AG09319 (cell line): Measurements from ENCODE around the gene CELA3B.
"Not testable (repeated sequence)": the region's sequence is repeated elsewhere in the genome, so short reads cannot be mapped to it uniquely, and the experiment has no call there.

Experiments
- DNase-seq: peaks from one replicate; pipeline ENCODE4 v3.0.0-alpha.2; 2010; ENCODE audit warnings: low read depth; ENCODE audit errors: extremely low read depth
- TF ChIP-seq, protein P1 (sequence below): IDR thresholded peaks from 2 replicates; pipeline ENCODE4 v1.5.1; 2011; ENCODE audit warnings: low read depth, mild to moderate bottlenecking, inconsistent platforms, low read length, moderate library complexity

Gene CELA3B

GRCh38 chr1:21983539-21983938, 6.7 kb downstream of the CELA3B start:
- DNase-seq: not testable (repeated sequence)

DNA sequence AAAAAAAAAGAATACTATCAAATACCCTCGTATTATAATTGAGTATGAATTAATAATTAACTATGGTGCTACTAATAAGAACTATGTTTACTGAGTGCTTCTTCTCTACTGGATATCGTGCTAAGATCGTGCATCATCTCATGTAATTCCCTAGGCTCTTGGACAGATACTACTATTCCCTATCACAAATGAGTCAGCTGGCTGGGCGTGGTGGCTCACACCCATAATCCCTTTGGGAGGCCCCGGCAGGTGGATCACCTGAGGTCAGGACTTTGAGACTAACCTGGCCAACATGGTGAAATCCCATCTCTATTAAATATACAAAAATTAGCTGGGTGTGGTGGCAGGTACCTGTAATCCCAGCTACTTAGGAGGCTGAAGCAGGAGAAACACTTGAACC, 9.1 kb downstream of the CELA3B start:
- DNase-seq: not testable (repeated sequence)

DNA sequence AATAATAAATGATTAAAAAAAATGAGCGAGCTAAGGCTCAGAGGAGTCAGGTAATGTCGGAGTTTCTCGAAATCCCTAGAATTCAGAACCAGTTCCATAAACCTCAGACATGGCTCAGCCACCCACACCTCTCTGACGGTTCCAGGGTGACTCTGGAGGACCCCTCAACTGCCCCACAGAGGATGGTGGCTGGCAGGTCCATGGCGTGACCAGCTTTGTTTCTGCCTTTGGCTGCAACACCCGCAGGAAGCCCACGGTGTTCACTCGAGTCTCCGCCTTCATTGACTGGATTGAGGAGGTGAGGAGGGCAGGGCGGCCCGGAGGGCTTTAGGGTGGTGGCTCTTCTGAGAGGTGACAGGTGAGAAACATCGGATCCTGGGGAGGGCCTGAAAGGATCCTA, 9.6 kb downstream of the CELA3B start:
- DNase-seq: not testable (repeated sequence)

DNA sequence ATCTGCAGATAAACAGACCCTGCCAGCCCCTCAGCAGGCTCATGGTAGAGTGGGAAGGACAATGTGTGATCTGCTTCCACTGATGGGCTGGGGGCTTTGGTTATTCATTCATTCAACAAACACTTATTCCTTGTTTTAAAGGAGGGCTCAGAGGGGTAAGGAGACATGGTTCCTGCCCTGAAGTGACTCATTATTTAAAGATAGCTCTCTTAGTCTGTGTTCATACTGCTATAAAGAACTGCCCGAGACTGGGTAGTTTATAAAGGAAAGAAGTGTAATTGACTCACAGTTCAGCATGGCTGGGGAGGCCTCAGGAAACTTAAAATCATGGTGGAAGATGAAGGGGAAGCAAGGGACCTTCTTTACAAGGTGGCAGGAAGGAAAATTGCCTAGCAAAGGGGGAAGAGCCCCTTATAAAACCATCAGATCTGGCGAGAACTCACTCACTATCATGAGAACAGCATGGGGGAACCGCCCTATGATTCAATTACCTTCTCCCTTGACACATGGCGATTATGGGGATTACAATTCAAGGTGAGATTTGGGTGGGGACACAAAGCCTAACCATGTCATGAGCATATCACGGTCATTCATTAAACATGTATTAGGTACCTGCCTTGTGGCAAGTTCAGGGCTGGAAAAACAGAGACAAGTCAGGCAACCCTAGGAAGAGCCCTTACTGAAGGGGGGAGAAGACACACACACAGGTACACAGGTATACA, 13.0 kb downstream of the CELA3B start:
- not testable (repeated sequence) for DNase-seq

DNA sequence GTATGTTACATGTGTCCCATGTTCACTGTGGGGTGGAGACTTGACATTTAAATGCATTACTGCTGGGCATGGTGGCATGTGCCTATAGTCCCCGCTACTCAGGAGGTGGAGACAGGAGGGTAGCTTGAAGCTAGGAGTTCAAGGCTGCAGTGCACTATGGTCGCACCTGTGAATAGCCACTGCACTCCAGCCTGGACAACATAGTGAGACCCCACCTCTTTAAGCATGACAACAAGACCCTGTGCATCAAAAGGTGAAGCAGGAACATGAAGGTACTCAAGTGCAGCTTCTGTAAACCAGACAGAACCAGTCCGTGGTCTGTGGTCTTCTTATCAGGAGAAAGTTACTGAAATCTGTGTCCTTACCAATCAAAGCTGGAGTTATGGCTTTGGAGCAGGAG, 15.4 kb downstream of the CELA3B start:
- not testable (repeated sequence) for DNase-seq

GRCh38 chr1:21994716-21995115, 17.9 kb downstream of the CELA3B start:
- DNase-seq: not testable (repeated sequence)

GRCh38 chr1:21996663-21996970, 19.8 kb downstream of the CELA3B start:
- DNase-seq: not testable (repeated sequence)

- DNase-seq: not testable (repeated sequence)
These were observed 21.2 kb downstream of the CELA3B start for GRCh38 chr1:21997891-21998623.

- not testable (repeated sequence) for DNase-seq
These were observed 21.9 kb downstream of the CELA3B start for GRCh38 chr1:21998624-21999294.

GRCh38 chr1:21999645-22000044, 22.8 kb downstream of the CELA3B start:
- DNase-seq: not testable (repeated sequence)

DNA sequence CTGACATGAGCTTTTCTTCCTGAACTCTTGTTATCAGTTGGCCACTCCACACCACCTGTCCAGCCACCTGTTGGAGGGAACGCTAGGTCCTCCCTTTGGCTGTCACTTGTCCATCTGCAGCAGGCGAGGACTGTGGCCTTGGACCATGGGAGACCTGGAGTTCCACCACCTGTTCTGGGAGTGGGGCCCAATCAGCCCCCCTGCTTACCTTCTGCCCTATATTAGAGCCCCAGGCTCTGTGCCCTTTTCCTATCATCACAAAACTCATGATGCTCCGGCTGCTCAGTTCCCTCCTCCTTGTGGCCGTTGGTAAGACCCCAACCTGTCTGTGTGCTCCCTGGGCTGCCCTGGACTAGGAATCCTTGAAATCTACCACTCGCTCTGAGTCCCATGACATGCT, 24.6 kb downstream of the CELA3B start, which contains the start of gene CELA3A:
Gene CELA3A (plus strand): TSS at position 249 of the 400 bp plus-strand sequence. CDS start 18 bp downstream, at position 267.
- TF ChIP-seq, protein P1, sequence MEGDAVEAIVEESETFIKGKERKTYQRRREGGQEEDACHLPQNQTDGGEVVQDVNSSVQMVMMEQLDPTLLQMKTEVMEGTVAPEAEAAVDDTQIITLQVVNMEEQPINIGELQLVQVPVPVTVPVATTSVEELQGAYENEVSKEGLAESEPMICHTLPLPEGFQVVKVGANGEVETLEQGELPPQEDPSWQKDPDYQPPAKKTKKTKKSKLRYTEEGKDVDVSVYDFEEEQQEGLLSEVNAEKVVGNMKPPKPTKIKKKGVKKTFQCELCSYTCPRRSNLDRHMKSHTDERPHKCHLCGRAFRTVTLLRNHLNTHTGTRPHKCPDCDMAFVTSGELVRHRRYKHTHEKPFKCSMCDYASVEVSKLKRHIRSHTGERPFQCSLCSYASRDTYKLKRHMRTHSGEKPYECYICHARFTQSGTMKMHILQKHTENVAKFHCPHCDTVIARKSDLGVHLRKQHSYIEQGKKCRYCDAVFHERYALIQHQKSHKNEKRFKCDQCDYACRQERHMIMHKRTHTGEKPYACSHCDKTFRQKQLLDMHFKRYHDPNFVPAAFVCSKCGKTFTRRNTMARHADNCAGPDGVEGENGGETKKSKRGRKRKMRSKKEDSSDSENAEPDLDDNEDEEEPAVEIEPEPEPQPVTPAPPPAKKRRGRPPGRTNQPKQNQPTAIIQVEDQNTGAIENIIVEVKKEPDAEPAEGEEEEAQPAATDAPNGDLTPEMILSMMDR: no peak
- DNase-seq: no peak

- not testable (repeated sequence) for DNase-seq
These were observed 25.6 kb downstream of the CELA3B start for GRCh38 chr1:22002461-22002860.

DNA sequence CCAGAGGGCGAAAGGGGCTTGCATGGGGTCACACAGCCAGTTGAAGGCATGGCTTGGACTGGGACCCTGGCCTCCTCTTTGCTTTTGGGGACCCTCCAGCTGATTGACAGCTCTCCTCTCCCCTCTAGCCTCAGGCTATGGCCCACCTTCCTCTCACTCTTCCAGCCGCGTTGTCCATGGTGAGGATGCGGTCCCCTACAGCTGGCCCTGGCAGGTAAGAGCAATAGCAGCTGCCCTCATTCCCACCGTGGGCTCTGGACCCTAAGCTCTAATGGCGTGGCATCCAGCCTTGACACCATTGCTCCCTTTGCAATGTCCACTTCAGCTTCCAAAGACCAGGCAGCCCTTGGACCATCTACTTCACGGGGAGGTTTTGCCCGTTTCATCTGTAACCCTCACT, 26.1 kb downstream of the CELA3B start:
- not testable (repeated sequence) for DNase-seq

DNA sequence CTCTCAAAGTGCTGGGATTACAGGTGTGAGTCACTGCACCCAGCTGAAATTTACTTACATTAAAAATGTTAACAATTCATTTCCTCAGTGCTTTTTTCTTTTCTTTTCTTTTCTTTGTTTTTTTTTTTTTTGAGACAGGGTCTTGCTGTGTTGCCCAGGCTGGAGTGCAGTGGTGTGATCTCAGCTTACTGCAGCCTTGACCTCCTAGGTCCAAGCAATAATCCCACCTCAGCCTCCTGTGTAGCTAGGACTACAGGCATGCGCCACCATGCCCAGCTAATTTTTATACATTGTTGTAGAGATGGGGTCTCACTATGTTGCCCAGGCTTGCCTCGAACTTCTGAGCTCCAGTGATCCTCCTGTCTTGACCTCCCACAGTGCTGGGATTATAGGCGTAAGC, 27.1 kb downstream of the CELA3B start:
- not testable (repeated sequence) for DNase-seq
